Measurements from ENCODE around the gene ST6GALNAC2. TPM values are rescaled to one million over a fixed set of nuclear protein-coding genes. Genes with fewer than 3 reads are reported as not detected.

Gene ST6GALNAC2
- total RNA-seq: 76.9 and 114 TPM in 2 replicates

DNA sequence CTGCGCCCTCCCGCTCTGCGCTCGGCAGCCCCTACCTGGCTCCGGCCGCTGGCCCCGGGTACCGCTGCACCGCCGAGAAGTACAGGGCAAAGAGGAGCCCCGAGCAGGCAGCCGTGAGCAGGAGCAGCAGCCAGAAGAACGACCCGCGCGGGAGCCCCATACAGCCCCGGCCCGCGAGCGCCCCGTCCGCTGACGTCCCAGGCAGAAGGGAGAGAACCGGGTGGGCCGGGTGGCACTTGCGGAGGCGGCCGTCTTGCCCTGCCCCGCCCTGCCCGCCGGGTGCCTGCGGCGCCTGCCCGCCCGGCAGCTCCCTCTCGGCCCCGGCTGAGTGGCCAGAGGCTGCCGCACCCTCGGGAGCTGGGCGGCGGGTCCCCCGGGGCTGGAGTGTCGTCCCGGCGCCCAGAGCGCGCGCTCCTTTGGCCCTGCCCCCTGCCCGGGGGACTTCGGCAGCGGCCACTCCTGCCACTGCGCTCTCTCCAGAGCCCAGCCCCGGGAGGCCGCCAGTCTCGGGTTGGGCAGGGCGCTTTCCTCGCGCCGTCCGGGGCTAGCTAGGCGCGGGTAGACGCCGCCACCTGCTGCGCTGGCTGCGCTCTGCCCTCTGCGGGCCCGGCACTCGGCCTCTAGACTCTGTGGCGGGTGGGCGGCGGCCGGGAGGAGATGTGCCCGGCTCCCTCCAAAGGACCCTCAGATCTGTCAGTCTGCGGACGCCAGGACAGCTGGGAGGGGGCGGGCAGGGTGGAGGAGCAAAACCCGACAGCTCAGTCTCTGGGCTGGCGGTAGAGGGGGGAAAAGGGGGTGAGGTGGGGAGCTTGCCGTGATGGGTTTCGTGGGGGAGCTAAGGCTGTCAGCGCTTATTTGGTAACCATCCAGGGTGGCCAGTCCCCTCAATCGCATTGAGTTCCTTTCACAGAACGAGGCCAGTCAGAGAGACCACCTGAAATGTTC is at the start of gene ST6GALNAC2:
TSS of gene ST6GALNAC2 (minus strand) at position 212 of the 945 bp plus-strand sequence. CDS start at position 160, 52 bp downstream.

DNA sequence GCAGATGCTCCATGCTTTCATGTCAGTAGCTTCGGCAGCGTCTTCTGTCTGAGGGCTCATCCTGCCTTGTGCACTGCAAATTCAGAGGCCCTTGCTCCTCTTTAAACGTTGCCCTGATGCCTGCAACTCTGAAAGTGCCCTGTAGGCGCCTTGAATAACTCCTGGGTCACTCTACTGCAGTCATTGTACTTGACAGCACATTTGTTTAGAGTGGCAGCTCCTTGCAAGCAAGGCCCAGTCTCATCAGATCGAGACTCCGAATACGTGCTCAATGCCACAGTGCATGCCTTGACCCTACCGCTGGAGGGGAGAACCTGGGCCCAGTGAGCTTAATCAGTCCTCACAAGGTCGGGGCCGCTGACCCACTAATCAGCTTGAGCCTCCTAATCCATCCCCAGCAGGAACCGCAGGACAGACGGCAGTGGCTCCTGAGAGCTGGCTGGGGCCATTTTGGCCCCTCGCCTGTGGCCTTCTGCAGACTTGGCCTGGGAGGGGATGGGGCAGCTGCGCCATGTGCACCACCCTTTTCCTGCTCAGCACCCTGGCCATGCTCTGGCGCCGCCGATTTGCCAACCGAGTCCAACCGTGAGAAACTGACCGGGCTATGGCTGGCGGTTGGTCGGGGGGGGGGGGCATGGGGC is 45.9 kb downstream of the ST6GALNAC2 start, which contains the start of gene PRCD:
TSS of gene PRCD (plus strand) at position 414 of the 641 bp plus-strand sequence. CDS start at position 512, 98 bp downstream.

DNA sequence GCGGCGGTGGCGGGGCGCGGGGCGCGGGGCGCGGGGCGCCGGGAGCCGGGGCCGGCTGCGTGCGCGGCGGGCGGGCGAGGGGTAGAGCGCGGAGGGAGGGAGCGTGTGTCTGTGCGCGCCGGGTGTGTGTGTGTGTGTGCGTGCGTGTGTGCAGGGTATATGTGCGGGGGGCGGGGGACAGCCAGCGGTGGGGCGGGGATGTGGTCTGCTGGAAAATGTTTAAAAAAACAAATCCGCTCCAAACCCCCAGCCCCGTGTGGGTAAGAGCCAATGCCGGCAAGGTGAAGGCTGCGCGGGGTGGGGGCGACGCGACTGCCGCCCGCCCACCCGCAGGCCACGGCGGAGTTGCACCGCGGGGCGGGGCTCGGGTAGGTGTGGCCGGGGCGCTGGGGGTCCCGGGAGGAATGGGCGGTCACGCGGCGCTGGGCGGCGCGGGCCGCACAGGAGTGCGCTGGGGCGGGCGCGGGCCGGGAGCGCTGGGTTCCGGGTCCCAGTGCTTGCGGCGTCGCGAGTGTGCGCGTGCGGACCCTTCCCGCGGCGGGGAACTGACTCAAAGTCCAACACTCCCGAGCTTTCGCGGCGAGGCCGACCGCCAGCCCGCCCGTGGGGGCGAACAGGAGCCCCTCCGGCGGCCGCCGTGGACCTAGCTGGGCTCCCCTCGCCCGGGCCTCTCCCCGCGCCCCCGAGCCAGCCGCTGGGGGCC is 47.9 kb downstream of the ST6GALNAC2 start, which contains the start of gene CYGB:
TSS of gene CYGB (minus strand) at position 132 of the 703 bp plus-strand sequence. CDS start 167 bp downstream, outside the sequence.

Other genes starting within 250 kb of the ST6GALNAC2 start
- 28.4 and 55.9 TPM in 2 replicates for gene PRPSAP1, start 231.9 kb downstream of the ST6GALNAC2 start, total RNA-seq
- 70.4 and 72.0 TPM in 2 replicates for gene SPHK1, start 201.3 kb downstream of the ST6GALNAC2 start, total RNA-seq
- gene UBE2O, start 132.7 kb downstream of the ST6GALNAC2 start, total RNA-seq: 16.1 and 43.6 TPM in 2 replicates
- gene AANAT, start 118.3 kb downstream of the ST6GALNAC2 start, total RNA-seq: not detected in 2 replicates
- gene RHBDF2, start 84.4 kb downstream of the ST6GALNAC2 start, total RNA-seq: 15.4 and 69.8 TPM in 2 replicates
- 9.2 and 10.0 TPM in 2 replicates for gene CYGB, start 48.2 kb downstream of the ST6GALNAC2 start, total RNA-seq
- gene PRCD, start 45.8 kb downstream of the ST6GALNAC2 start, total RNA-seq: 0.34 and 3.3 TPM in 2 replicates
- 1.7 and 9.3 TPM in 2 replicates for gene ST6GALNAC1, start 57.9 kb upstream of the ST6GALNAC2 start, total RNA-seq
- 87.8 and 102 TPM in 2 replicates for gene MXRA7, start 125.1 kb upstream of the ST6GALNAC2 start, total RNA-seq
- 18.8 and 22.8 TPM in 2 replicates for gene JMJD6, start 140.7 kb upstream of the ST6GALNAC2 start, total RNA-seq
- 26.1 and 34.5 TPM in 2 replicates for gene METTL23, start 141.0 kb upstream of the ST6GALNAC2 start, total RNA-seq
- 64.9 and 111 TPM in 2 replicates for gene SRSF2, start 151.5 kb upstream of the ST6GALNAC2 start, total RNA-seq
- gene MFSD11, start 152.3 kb upstream of the ST6GALNAC2 start, total RNA-seq: 20.5 and 29.2 TPM in 2 replicates